Uterus (tissue), 4 donors: ENCODE measurements around the gene HRG. TPM values are rescaled to one million over a fixed set of nuclear protein-coding genes. Genes with fewer than 3 reads are reported as not detected.

Experiments used
- DNase-seq, 2 donors: peaks; one replicate each; pipeline ENCODE4 v3.0.0-alpha.2; 2019 to 2020
- H3K27ac ChIP-seq, 2 donors: fragments of 200-600 bp; sonication (generic); 1 replicate in 1 of 2; 2 replicates in 1 of 2; pipeline ENCODE4 v1.5.1; 2016 to 2018
- H3K27me3 ChIP-seq, 2 donors: fragments of 200-600 bp; sonication (generic); one replicate each; pipeline ENCODE4 v1.5.1; 2018 to 2019; ENCODE audit warnings: control low read depth in 1 of 2
- H3K36me3 ChIP-seq, 2 donors: fragments of 200-600 bp; sonication (generic); one replicate each; pipeline ENCODE4 v1.5.1; 2019; ENCODE audit warnings: control low read depth in 1 of 2
- H3K4me1 ChIP-seq, 2 donors: fragments of 200-600 bp; sonication (generic); one replicate each; pipeline ENCODE4 v1.5.1; 2018 to 2019; ENCODE audit warnings: control low read depth in 1 of 2
- H3K4me3 ChIP-seq, 2 donors: fragments of 200-600 bp; sonication (generic); 1 replicate in 1 of 2; 2 replicates in 1 of 2; pipeline ENCODE4 v1.5.1; 2018 to 2019; ENCODE audit warnings: mild to moderate bottlenecking in 1 of 2
- H3K9me3 ChIP-seq, 2 donors: fragments of 200-600 bp; sonication (generic); one replicate each; pipeline ENCODE4 v1.5.1; 2019; ENCODE audit warnings: control low read depth in 1 of 2
- CTCF ChIP-seq, 4 experiments: fragments of 200-600 bp in 2 of 4; fragments of 450-650 bp in 2 of 4; sonication (generic) in 2 of 4; IDR thresholded peaks; one replicate each; pipeline ENCODE4 v1.5.1; 2016 to 2019; ENCODE audit warnings: antibody characterized with exemption in 4 of 4, mild to moderate bottlenecking in 2 of 4, moderate library complexity in 1 of 4
- POLR2A ChIP-seq, 2 donors: fragments of 450-650 bp; IDR thresholded peaks; one replicate each; pipeline ENCODE4 v1.6.1; 2016; ENCODE audit warnings: antibody characterized with exemption in 2 of 2, mild to moderate bottlenecking in 1 of 2, moderate library complexity in 1 of 2
- intact Hi-C: fragments of 100-400 bp; cut with DNase I; formaldehyde crosslinking; loops from one replicate; pipeline ENCODE4 v1.15.1; 2023; ENCODE audit warnings: low total_unique reads
- total RNA-seq, 4 donors: library from RNA; depleted of rRNA in 3 of 4; stranded (reverse); fragments of >200 nt in 3 of 4; gene quantifications; one replicate each; pipeline versions ENCODE4 v1.1.0 to v1.2.4, GENCODE V29; 2014 to 2023
- donor health status: DM: yes; HTN: yes; CAD: no.

The HRG gene
- total RNA-seq, 4 donors from 2014 or later: not detected

- H3K27me3 ChIP-seq: no peaks in the 10 kb centered on the region
- H3K9me3 ChIP-seq: no peaks in the 10 kb centered on the region
- DNase-seq: no peak
- H3K4me3 ChIP-seq: no peak overlapping the region
- H3K36me3 ChIP-seq: no peaks in the 10 kb centered on the region
- H3K4me1 ChIP-seq: no peaks in the 10 kb centered on the region
- TF ChIP-seq POLR2A (IDR thresholded peaks at IDR 0.05): no peak
- TF ChIP-seq CTCF (IDR thresholded peaks at IDR 0.05): no peak
- H3K27ac ChIP-seq: no peak overlapping the region
- intact Hi-C loops: no loop called here
These were observed 41.2 kb upstream of the HRG start for GRCh38 chr3:186624598-186624997.

GRCh38 chr3:186625600-186626042 lies 40.2 kb upstream of the HRG start:
- Histone ChIP-seq H3K9me3 (no peaks in the 10 kb centered on the region), H3K4me1 (no peaks in the 10 kb centered on the region), H3K27ac (no peak overlapping the region), H3K4me3 (no peak overlapping the region), H3K36me3 (no peaks in the 10 kb centered on the region), H3K27me3 (no peaks in the 10 kb centered on the region)
- DNase-seq: no peak
- no peak for TF ChIP-seq CTCF (IDR thresholded peaks at IDR 0.05)
- no peak for TF ChIP-seq POLR2A (IDR thresholded peaks at IDR 0.05)
- intact Hi-C loops: no loop called here

- Histone ChIP-seq H3K36me3 (no peaks in the 10 kb centered on the region), H3K27ac (no peak overlapping the region), H3K4me3 (no peak overlapping the region), H3K9me3 (no peaks in the 10 kb centered on the region), H3K27me3 (no peaks in the 10 kb centered on the region), H3K4me1 (no peaks in the 10 kb centered on the region)
- intact Hi-C loops: no loop called here
- DNase-seq: no peak
- TF ChIP-seq CTCF (IDR thresholded peaks at IDR 0.05) (no peak), POLR2A (IDR thresholded peaks at IDR 0.05) (no peak)
These were observed 39.5 kb upstream of the HRG start for GRCh38 chr3:186626254-186626847.

- Histone ChIP-seq H3K4me1 (no peaks in the 10 kb centered on the region), H3K27ac (no peak overlapping the region), H3K4me3 (no peak overlapping the region), H3K27me3 (no peaks in the 10 kb centered on the region), H3K9me3 (no peaks in the 10 kb centered on the region), H3K36me3 (no peaks in the 10 kb centered on the region)
- intact Hi-C loops: no loop called here
- DNase-seq: no peak
- no peak for TF ChIP-seq POLR2A (IDR thresholded peaks at IDR 0.05)
- TF ChIP-seq CTCF (IDR thresholded peaks at IDR 0.05): no peak
These were observed 37.9 kb upstream of the HRG start for GRCh38 chr3:186627852-186628414.

- TF ChIP-seq CTCF (IDR thresholded peaks at IDR 0.05) (no peak), POLR2A (IDR thresholded peaks at IDR 0.05) (no peak)
- no peak overlapping the region for H3K4me3 ChIP-seq
- no peak for DNase-seq
- no peaks in the 10 kb centered on the region for H3K27me3 ChIP-seq
- H3K36me3 ChIP-seq: no peaks in the 10 kb centered on the region
- H3K4me1 ChIP-seq: no peaks in the 10 kb centered on the region
- no peak overlapping the region for H3K27ac ChIP-seq
- H3K9me3 ChIP-seq: no peaks in the 10 kb centered on the region
- intact Hi-C loops: no loop called here
These were observed 37.1 kb upstream of the HRG start for GRCh38 chr3:186628756-186629155.
